Gastrocnemius medialis (tissue), 4 donors: Measurements from ENCODE around the gene OOSP1. TPM values are rescaled to one million over a fixed set of nuclear protein-coding genes. Genes with fewer than 3 reads are reported as not detected.

Experiments used
- ATAC-seq, 2 donors: fragments of 150-250 bp; one replicate each; pipeline ENCODE4 v1.9.1; 2016
- DNase-seq, 2 donors: peaks; one replicate each; pipeline ENCODE4 v3.0.0-alpha.2; 2019
- H3K27ac ChIP-seq, 4 donors: fragments of 200-600 bp; sonication (generic); 1 replicate in 1 of 4; 2 replicates in 3 of 4; pipeline ENCODE4 v1.5.1; 2016 to 2018; ENCODE audit warnings: mild to moderate bottlenecking in 2 of 4, moderate library complexity in 1 of 4
- H3K27me3 ChIP-seq, 3 donors: fragments of 200-600 bp; sonication (generic) in 2 of 3; 1 replicate in 1 of 3; 2 replicates in 2 of 3; pipeline versions ENCODE4 v1.5.1 to v1.6.0; 2016 to 2019; ENCODE audit warnings: mild to moderate bottlenecking in 1 of 3, moderate library complexity in 1 of 3
- H3K36me3 ChIP-seq, 2 donors: fragments of 200-600 bp; sonication (generic) in 1 of 2; one replicate each; pipeline ENCODE4 v1.5.1; 2017 to 2018
- H3K4me1 ChIP-seq, 2 donors: fragments of 200-600 bp; sonication (generic) in 1 of 2; one replicate each; pipeline ENCODE4 v1.5.1; 2016 to 2017; ENCODE audit warnings: mild to moderate bottlenecking in 2 of 2
- H3K4me3 ChIP-seq, 4 donors: fragments of 200-600 bp; sonication (generic) in 3 of 4; 1 replicate in 1 of 4; 2 replicates in 3 of 4; pipeline ENCODE4 v1.5.1; 2016 to 2019; ENCODE audit warnings: mild to moderate bottlenecking in 2 of 4
- H3K9me3 ChIP-seq, 3 donors: fragments of 200-600 bp; sonication (generic) in 2 of 3; 1 replicate in 1 of 3; 2 replicates in 2 of 3; pipeline ENCODE4 v1.5.1; 2016 to 2019
- CTCF ChIP-seq, 5 experiments: fragments of 450-650 bp in 3 of 5; fragments of 200-600 bp in 2 of 5; sonication (generic) in 2 of 5; IDR thresholded peaks in 4 of 5; conservative IDR thresholded peaks in 1 of 5; 1 replicate in 4 of 5; 2 replicates in 1 of 5; pipeline ENCODE4 v1.5.1; 2016 to 2019; ENCODE audit warnings: antibody characterized with exemption in 5 of 5, mild to moderate bottlenecking in 3 of 5, moderate library complexity in 3 of 5
- POLR2A ChIP-seq, 2 donors: fragments of 450-650 bp; IDR thresholded peaks; one replicate each; pipeline ENCODE4 v1.6.1; 2017; ENCODE audit warnings: antibody characterized with exemption in 2 of 2, mild to moderate bottlenecking in 2 of 2, moderate library complexity in 2 of 2
- in situ Hi-C, 4 donors: fragments of 200-750 bp; cut with MboI; loops; one replicate each; pipeline versions ENCODE4 v1.15.0 to v1.8.0; 2017; ENCODE audit warnings: low sequenced_read_pairs in 4 of 4
- intact Hi-C: fragments of 100-400 bp; cut with DNase I; formaldehyde crosslinking; loops from one replicate; pipeline ENCODE4 v1.15.1; 2023; ENCODE audit warnings: low total_unique reads
- total RNA-seq, 4 donors: library from RNA; depleted of rRNA; stranded (reverse); fragments of >200 nt; gene quantifications; one replicate each; pipeline versions ENCODE4 v1.1.0 to v1.2.3, GENCODE V29; 2016

Gene OOSP1
- total RNA-seq, 4 donors from 2014 or later = not detected

GRCh38 chr11:59918987-59919589 is 19.1 kb upstream of the OOSP1 start:
- TF ChIP-seq POLR2A (IDR thresholded peaks at IDR 0.05) = no peak
- no peak for TF ChIP-seq CTCF (IDR thresholded peaks at IDR 0.05 in 4 of 5, conservative IDR thresholded peaks at IDR 0.05 in 1 of 5)
- H3K27me3 ChIP-seq = no peaks in the 10 kb centered on the region
- no peak overlapping the region for H3K27ac ChIP-seq
- peaks cover 0 to 14% (median 3%) of the 10 kb centered on the region in 3 donors for H3K9me3 ChIP-seq
- no peaks in the 10 kb centered on the region for H3K4me1 ChIP-seq
- ATAC-seq (no peak), DNase-seq (no peak)
- H3K36me3 ChIP-seq = no peaks in the 10 kb centered on the region
- no peak overlapping the region for H3K4me3 ChIP-seq
- intact Hi-C loops (no loop called here), in situ Hi-C loops (no loop called here)

- intact Hi-C loops (no loop called here), in situ Hi-C loops (no loop called here)
- Histone ChIP-seq H3K27ac (no peak overlapping the region), H3K4me3 (no peak overlapping the region), H3K27me3 (no peaks in the 10 kb centered on the region), H3K4me1 (no peaks in the 10 kb centered on the region), H3K36me3 (no peaks in the 10 kb centered on the region), H3K9me3 (peaks cover 0 to 16% (median 3%) of the 10 kb centered on the region in 3 donors)
- TF ChIP-seq POLR2A (IDR thresholded peaks at IDR 0.05) = no peak
- TF ChIP-seq CTCF (IDR thresholded peaks at IDR 0.05 in 4 of 5, conservative IDR thresholded peaks at IDR 0.05 in 1 of 5) = no peak
- no peak for DNase-seq
- ATAC-seq = no peak
Measured at GRCh38 chr11:59923813-59924212, 14.4 kb upstream of the OOSP1 start.

GRCh38 chr11:59931688-59932087 is 6.5 kb upstream of the OOSP1 start:
- TF ChIP-seq CTCF (IDR thresholded peaks at IDR 0.05 in 4 of 5, conservative IDR thresholded peaks at IDR 0.05 in 1 of 5) = no peak
- TF ChIP-seq POLR2A (IDR thresholded peaks at IDR 0.05) = no peak
- DNase-seq (no peak), ATAC-seq (no peak)
- no peaks in the 10 kb centered on the region for H3K9me3 ChIP-seq
- H3K4me1 ChIP-seq = no peaks in the 10 kb centered on the region
- H3K27ac ChIP-seq = no peak overlapping the region
- in situ Hi-C loops = no loop called here
- no peaks in the 10 kb centered on the region for H3K27me3 ChIP-seq
- no peak overlapping the region for H3K4me3 ChIP-seq
- intact Hi-C loops = no loop called here
- H3K36me3 ChIP-seq = no peaks in the 10 kb centered on the region

- DNase-seq = no peak
- in situ Hi-C loops (no loop called here), intact Hi-C loops (no loop called here)
- TF ChIP-seq POLR2A (IDR thresholded peaks at IDR 0.05) (no peak), CTCF (IDR thresholded peaks at IDR 0.05 in 4 of 5, conservative IDR thresholded peaks at IDR 0.05 in 1 of 5) (no peak)
- no peaks in the 10 kb centered on the region for H3K9me3 ChIP-seq
- no peak for ATAC-seq
- no peak overlapping the region for H3K27ac ChIP-seq
- no peak overlapping the region for H3K4me3 ChIP-seq
- no peaks in the 10 kb centered on the region for H3K27me3 ChIP-seq
- H3K4me1 ChIP-seq = no peaks in the 10 kb centered on the region
- H3K36me3 ChIP-seq = no peaks in the 10 kb centered on the region
Measured at GRCh38 chr11:59938718-59939117, 486 bp downstream of the OOSP1 start.

- H3K36me3 ChIP-seq = no peaks in the 10 kb centered on the region
Measured at GRCh38 chr11:59939482-59939881, 1.2 kb downstream of the OOSP1 start.

More at GRCh38 chr11:59939482-59939881, 1.2 kb downstream of the OOSP1 start:
- no peaks in the 10 kb centered on the region for H3K9me3 ChIP-seq
- intact Hi-C loops = no loop called here
- no peaks in the 10 kb centered on the region for H3K27me3 ChIP-seq
- no peak for ATAC-seq
- TF ChIP-seq POLR2A (IDR thresholded peaks at IDR 0.05) = no peak
- no peak for TF ChIP-seq CTCF (IDR thresholded peaks at IDR 0.05 in 4 of 5, conservative IDR thresholded peaks at IDR 0.05 in 1 of 5)
- no peak overlapping the region for H3K4me3 ChIP-seq
- DNase-seq = no peak
- in situ Hi-C loops = no loop called here
- no peak overlapping the region for H3K27ac ChIP-seq
- no peaks in the 10 kb centered on the region for H3K4me1 ChIP-seq
